HT-29 (cell line): Measurements from ENCODE around the gene SPEG. TPM values are rescaled to one million over a fixed set of nuclear protein-coding genes. Genes with fewer than 3 reads are reported as not detected.

ENCODE experiments used
- DNase-seq: peaks from one replicate; pipeline ENCODE4 v3.0.0-alpha.2; 2015; ENCODE audit warnings: low spot score
- total RNA-seq: library from RNA; depleted of rRNA; stranded (reverse); fragments of >200 nt; shearing (Covaris generic); gene quantifications from 2 replicates; pipeline ENCODE4 v1.2.3, GENCODE V29; 2014; rRNA removed

The SPEG gene
- total RNA-seq, 1 experiment from 2014 or later: 8.3 TPM

- no peak for DNase-seq
These were observed 111.3 kb downstream of the SPEG start for GRCh38 chr2:219545943-219546352.

GRCh38 chr2:219547621-219548020 lies 113.0 kb downstream of the SPEG start:
- DNase-seq: no peak

Other genes starting within 250 kb of the SPEG start
- gene ZFAND2B, start 228.1 kb upstream of the SPEG start, total RNA-seq: 104 and 116 TPM in 2 replicates
- 33.6 and 39.9 TPM in 2 replicates for gene ABCB6, start 215.9 kb upstream of the SPEG start, total RNA-seq
- 93.7 and 107 TPM in 2 replicates for gene ATG9A, start 205.2 kb upstream of the SPEG start, total RNA-seq
- 41.0 and 43.4 TPM in 2 replicates for gene ANKZF1, start 205.0 kb upstream of the SPEG start, total RNA-seq
- 5.5 and 10.0 TPM in 2 replicates for gene GLB1L, start 189.4 kb upstream of the SPEG start, total RNA-seq
- 18.3 and 19.9 TPM in 2 replicates for gene STK16, start 189.4 kb upstream of the SPEG start, total RNA-seq
- gene TUBA4B, start 181.6 kb upstream of the SPEG start, total RNA-seq: not detected in 2 replicates
- gene TUBA4A, start 180.9 kb upstream of the SPEG start, total RNA-seq: 93.8 and 97.4 TPM in 2 replicates
- gene DNAJB2, start 155.5 kb upstream of the SPEG start, total RNA-seq: 43.1 and 51.1 TPM in 2 replicates
- not detected in 2 replicates for gene PTPRN, start 125.4 kb upstream of the SPEG start, total RNA-seq
- gene RESP18, start 102.1 kb upstream of the SPEG start, total RNA-seq: not detected in 2 replicates
- 155 and 158 TPM in 2 replicates for gene DNPEP, start 46.9 kb upstream of the SPEG start, total RNA-seq
- 0.63 TPM in 1 of 2 replicates, not detected in the other for gene DES, start 16.5 kb upstream of the SPEG start, total RNA-seq
- gene GMPPA, start 64.0 kb downstream of the SPEG start, total RNA-seq: 68.2 and 84.5 TPM in 2 replicates
- 0.08 TPM in 1 of 2 replicates, not detected in the other for gene ASIC4, start 79.6 kb downstream of the SPEG start, total RNA-seq
- gene CHPF, start 109.0 kb downstream of the SPEG start, total RNA-seq: 70.1 and 75.4 TPM in 2 replicates
- 5.2 and 5.6 TPM in 2 replicates for gene TMEM198, start 109.2 kb downstream of the SPEG start, total RNA-seq
- 0.86 and 1.3 TPM in 2 replicates for gene OBSL1, start 136.7 kb downstream of the SPEG start, total RNA-seq
- not detected in 2 replicates for gene INHA, start 137.5 kb downstream of the SPEG start, total RNA-seq
- gene STK11IP, start 163.0 kb downstream of the SPEG start, total RNA-seq: 28.1 and 28.8 TPM in 2 replicates
- 0.08 and 0.36 TPM in 2 replicates for gene SLC4A3, start 192.8 kb downstream of the SPEG start, total RNA-seq